ENCODE results near the gene SMYD3. TPM values are rescaled to one million over a fixed set of nuclear protein-coding genes. Genes with fewer than 3 reads are reported as not detected.

SMYD3 gene
- total and polyA plus RNA-seq, 9 of the 15 experiments (the other 6 are each of a cell fraction or from before 2014, with no cell fraction given) = 128 to 440 (median 197) TPM

- BruUV-seq (replicated peaks) = no TSS peak
- Histone ChIP-seq H3K79me2 (ENCODE audit: control insufficient read depth, insufficient read depth, low read length) (peaks cover 18% of the 10 kb centered on the region; the same call in 2 of the 3 replicates), H3K36me3 (ENCODE audit: control insufficient read depth, insufficient read depth, low read length) (no peaks in the 10 kb centered on the region), H3K9me1 (ENCODE audit: control insufficient read depth, insufficient read depth, low read length) (no peaks in the 10 kb centered on the region), H3K4me1 (replicated peaks in 1 of 2; ENCODE audit: control insufficient read depth in 2 of 2, insufficient read depth in 2 of 2, low read length in 2 of 2) (peaks cover 11 to 67% of the 10 kb centered on the region in 2 experiments), H3K4me3 (no peak overlapping the region), H4K20me1 (replicated peaks; ENCODE audit: control insufficient read depth, insufficient read depth, low read length) (no peaks in the 10 kb centered on the region), H3K27me3 (ENCODE audit: control insufficient read depth in 2 of 2, insufficient read depth in 2 of 2, low read length in 2 of 2) (no peaks in the 10 kb centered on the region; a peak in 1 of 5 replicates), H2AFZ (ENCODE audit: low read depth, low read length) (no peak overlapping the region), H3K9ac (ENCODE audit: insufficient read depth in 1 of 2, low read depth in 2 of 2, low read length in 2 of 2) (no peak overlapping the region), H3K9me3 (replicated peaks; ENCODE audit: control insufficient read depth, insufficient read depth, low read depth, low read length) (no peaks in the 10 kb centered on the region), H3K4me2 (ENCODE audit: insufficient read depth, low read length) (no peak overlapping the region), H3K27ac (ENCODE audit: extremely low read depth, low read depth, low read length) (peak overlapping the region; percentile 14; the same call in 2 of the 3 replicates)
- ChIA-PET POLR2A (interaction anchor here (0.6 to 1.5 kb wide), 4 partner anchors 9 to 257 kb away, joined by 3 to 5 read pairs (median 3); no protein-coding TSS in a partner anchor), CTCF (ENCODE audit: low intra/inter-chr PET ratio) (no interaction called here)
- no peak for ATAC-seq
- intact Hi-C loops (cut with micrococcal nuclease) (no loop called here), in situ Hi-C loops (cut with MboI) (no loop called here)
- DNase-seq (ENCODE audit: extremely low read depth in 1 of 4, low spot score in 3 of 4) = no peak
- 66% methylated on average over 4 of the region's 4 CpGs for WGBS (ENCODE audit: insufficient coverage, low coverage, missing lambda C conversion rate)
- no peak for FAIRE-seq
- TF ChIP-seq PHF20 (IDR thresholded peaks at IDR 0.05; ENCODE audit: partially characterized antibody) (no peak), FOXA1 (IDR thresholded peaks at IDR 0.05; ENCODE audit: borderline replicate concordance) (no peak), ELF4 (CRISPR knock-in tag; IDR thresholded peaks at IDR 0.05) (no peak), CREB1 (IDR thresholded peaks at IDR 0.05) (no peak), CREB1 (CRISPR knock-in tag; IDR thresholded peaks at IDR 0.05) (no peak), PTTG1 (tag; IDR thresholded peaks at IDR 0.05; ENCODE audit: low read depth) (peak; percentile 51; the same call in 1 of the 2 replicates), ELF1 (tag; IDR thresholded peaks at IDR 0.05) (no peak), ARNT (IDR thresholded peaks at IDR 0.05) (no peak), ZFX (CRISPR knock-in tag; IDR thresholded peaks at IDR 0.05) (peak; percentile 33; the same call in 1 of the 2 replicates), PRPF4 (IDR thresholded peaks at IDR 0.05; ENCODE audit: insufficient read depth, low read depth, low read length, poor library complexity, severe bottlenecking) (no peak), LEF1 (IDR thresholded peaks at IDR 0.05) (no peak), MAFF (IDR thresholded peaks at IDR 0.05; ENCODE audit: low read length) (no peak), GTF2E2 (tag; IDR thresholded peaks at IDR 0.05) (peak; percentile 58; the same call in 1 of the 2 replicates), BDP1 (IDR thresholded peaks at IDR 0.05; ENCODE audit: insufficient read depth, insufficient read length) (no peak), MEF2A (IDR thresholded peaks at IDR 0.05; ENCODE audit: control insufficient read depth, low read depth, low read length) (peak; percentile 50; the same call in 1 of the 2 replicates), TEAD2 (tag; IDR thresholded peaks at IDR 0.05) (no peak), ZKSCAN8 (CRISPR knock-in tag; IDR thresholded peaks at IDR 0.05) (no peak)
- TF ChIP-seq, protein P1, sequence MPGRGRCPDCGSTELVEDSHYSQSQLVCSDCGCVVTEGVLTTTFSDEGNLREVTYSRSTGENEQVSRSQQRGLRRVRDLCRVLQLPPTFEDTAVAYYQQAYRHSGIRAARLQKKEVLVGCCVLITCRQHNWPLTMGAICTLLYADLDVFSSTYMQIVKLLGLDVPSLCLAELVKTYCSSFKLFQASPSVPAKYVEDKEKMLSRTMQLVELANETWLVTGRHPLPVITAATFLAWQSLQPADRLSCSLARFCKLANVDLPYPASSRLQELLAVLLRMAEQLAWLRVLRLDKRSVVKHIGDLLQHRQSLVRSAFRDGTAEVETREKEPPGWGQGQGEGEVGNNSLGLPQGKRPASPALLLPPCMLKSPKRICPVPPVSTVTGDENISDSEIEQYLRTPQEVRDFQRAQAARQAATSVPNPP (IDR thresholded peaks at IDR 0.05; ENCODE audit: borderline replicate concordance, insufficient read depth, insufficient read length) = no peak
- TF ChIP-seq, protein P2, sequence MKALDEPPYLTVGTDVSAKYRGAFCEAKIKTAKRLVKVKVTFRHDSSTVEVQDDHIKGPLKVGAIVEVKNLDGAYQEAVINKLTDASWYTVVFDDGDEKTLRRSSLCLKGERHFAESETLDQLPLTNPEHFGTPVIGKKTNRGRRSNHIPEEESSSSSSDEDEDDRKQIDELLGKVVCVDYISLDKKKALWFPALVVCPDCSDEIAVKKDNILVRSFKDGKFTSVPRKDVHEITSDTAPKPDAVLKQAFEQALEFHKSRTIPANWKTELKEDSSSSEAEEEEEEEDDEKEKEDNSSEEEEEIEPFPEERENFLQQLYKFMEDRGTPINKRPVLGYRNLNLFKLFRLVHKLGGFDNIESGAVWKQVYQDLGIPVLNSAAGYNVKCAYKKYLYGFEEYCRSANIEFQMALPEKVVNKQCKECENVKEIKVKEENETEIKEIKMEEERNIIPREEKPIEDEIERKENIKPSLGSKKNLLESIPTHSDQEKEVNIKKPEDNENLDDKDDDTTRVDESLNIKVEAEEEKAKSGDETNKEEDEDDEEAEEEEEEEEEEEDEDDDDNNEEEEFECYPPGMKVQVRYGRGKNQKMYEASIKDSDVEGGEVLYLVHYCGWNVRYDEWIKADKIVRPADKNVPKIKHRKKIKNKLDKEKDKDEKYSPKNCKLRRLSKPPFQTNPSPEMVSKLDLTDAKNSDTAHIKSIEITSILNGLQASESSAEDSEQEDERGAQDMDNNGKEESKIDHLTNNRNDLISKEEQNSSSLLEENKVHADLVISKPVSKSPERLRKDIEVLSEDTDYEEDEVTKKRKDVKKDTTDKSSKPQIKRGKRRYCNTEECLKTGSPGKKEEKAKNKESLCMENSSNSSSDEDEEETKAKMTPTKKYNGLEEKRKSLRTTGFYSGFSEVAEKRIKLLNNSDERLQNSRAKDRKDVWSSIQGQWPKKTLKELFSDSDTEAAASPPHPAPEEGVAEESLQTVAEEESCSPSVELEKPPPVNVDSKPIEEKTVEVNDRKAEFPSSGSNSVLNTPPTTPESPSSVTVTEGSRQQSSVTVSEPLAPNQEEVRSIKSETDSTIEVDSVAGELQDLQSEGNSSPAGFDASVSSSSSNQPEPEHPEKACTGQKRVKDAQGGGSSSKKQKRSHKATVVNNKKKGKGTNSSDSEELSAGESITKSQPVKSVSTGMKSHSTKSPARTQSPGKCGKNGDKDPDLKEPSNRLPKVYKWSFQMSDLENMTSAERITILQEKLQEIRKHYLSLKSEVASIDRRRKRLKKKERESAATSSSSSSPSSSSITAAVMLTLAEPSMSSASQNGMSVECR (CRISPR knock-in tag; IDR thresholded peaks at IDR 0.05) = no peak
Measured at GRCh38 chr1:246155923-246156322, 351.2 kb downstream of the SMYD3 start.

All from K562 (cell line).